A549 treated with Hydrocortisone at 1 μM for 4 hours (cell line): ENCODE data around the gene ZNF597. TPM values are rescaled to one million over a fixed set of nuclear protein-coding genes. Genes with fewer than 3 reads are reported as not detected.

ENCODE experiments used
- total RNA-seq: library from RNA; stranded (reverse); fragments of 200-300 nt; extraction: Qiagen RNA extraction; gene quantifications from 5 replicates; pipeline ENCODE4 v1.2.3, GENCODE V29; 2022

ZNF597 gene, protein sequence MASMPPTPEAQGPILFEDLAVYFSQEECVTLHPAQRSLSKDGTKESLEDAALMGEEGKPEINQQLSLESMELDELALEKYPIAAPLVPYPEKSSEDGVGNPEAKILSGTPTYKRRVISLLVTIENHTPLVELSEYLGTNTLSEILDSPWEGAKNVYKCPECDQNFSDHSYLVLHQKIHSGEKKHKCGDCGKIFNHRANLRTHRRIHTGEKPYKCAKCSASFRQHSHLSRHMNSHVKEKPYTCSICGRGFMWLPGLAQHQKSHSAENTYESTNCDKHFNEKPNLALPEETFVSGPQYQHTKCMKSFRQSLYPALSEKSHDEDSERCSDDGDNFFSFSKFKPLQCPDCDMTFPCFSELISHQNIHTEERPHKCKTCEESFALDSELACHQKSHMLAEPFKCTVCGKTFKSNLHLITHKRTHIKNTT
- total RNA-seq: 0.91 to 1.3 TPM (median 1.1 TPM) in 5 replicates

DNA sequence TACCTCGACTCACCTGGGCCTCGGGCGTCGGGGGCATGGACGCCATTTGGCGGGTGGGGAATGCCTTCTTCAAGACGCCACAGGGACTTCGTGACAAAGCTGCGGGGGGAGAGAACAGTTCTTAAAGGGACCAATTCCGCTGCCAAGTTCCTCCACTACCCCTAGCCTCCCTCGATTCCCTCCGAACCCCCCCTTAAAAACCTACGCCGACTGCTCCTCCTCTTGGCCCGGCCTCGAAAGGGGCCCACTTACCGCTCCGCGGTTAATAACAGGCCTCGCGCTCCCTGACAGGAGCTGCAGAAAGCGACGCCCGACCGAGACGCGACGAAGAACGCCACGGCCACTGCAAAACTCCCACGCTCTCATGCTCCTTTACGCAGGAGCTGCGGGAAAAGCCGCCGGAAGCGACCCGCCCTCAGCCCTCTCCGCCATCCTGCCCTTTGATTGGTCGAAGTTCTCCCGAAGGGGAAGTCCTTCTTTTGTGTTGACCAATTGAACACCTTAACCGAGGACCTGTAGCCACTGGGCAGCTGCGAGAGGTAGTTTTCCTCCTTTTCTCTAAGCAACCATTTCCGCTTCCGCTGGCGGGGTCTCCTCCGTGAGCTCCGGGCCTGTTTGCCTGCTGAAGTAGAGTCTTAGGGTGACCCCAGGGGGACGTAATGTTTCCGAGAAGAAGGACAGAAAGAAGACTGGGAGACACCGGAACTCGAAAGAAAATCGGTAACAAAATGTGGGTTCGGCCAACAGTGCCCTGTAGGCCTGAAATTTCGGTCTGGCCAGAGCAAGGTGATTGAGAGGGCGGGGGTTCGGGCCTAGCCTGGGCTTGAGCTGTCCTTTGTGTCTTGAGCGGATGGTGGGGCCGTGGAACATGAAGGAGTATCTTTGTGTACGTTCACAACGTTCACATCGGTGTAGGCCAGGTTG is at the start of gene ZNF597, which contains the start of gene NAA60:
TSS of gene ZNF597 (minus strand) at position 397 of the 924 bp plus-strand sequence. CDS start at position 46, 351 bp downstream.
TSS of gene NAA60 (plus strand) at position 573 of the 924 bp plus-strand sequence. CDS start 32,548 bp downstream, outside the sequence.

DNA sequence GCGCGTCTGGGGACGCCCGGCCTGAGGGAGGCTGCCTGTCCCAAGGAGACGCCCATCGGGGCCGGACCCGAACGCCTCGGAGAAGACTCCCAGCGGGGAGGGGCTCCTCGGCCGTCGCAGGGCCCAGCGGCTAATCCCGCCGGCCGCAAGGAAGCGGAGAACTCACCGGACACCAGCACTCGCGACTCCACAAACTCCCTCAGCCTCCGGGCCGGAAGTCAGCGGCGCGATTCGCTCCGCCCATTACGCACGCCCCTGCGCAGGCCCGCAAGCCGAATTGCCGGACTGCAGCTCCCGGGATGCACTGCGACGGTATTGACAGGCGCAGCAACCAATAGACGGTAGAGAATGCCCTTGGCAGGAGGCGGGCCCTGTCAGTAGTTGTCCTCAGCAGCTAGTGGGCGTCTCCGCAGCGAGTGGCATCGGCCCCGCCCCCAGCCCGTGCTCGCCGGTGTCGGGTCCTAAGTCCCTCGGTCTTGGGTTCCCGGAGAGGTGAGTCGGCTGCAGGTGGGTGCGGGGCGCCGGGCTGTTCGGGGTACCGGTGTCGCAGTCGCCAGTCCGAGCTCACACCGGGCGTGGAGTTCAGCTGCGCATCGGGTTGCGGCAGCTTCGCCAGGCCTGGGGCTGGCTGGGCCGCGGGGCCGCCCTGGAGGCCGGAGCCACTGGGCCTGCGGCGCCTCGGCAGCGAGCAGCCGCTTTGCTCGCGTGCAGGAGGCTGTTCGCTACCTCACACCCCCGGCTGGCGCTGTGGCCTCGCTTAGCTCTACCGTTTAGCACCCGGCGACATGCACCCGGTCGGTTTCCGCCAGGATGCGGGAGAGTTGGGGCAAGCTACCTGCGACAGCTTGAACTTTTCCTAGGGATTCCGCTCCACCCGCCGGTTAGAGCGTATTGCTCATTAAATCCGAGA is 42.3 kb downstream of the ZNF597 start, which contains the start of the genes ZNF174 and ZSCAN32:
TSS of gene ZNF174 (plus strand) at position 437 of the 910 bp plus-strand sequence. CDS start 790 bp downstream, outside the sequence.
TSS of gene ZSCAN32 (minus strand) at position 226 of the 910 bp plus-strand sequence. CDS start 3,447 bp downstream, outside the sequence.

Other genes starting within 250 kb of the ZNF597 start
- 7.8 to 9.8 TPM (median 8.3 TPM) in 5 replicates for gene ZNF200, start 208.3 kb downstream of the ZNF597 start, total RNA-seq
- 0.02 to 0.09 TPM (median 0.03 TPM) in 3 of 5 replicates, not detected in the others for gene MEFV, start 186.9 kb downstream of the ZNF597 start, total RNA-seq
- gene ZNF263, start 160.0 kb downstream of the ZNF597 start, total RNA-seq: 34.7 to 46.2 TPM (median 35.1 TPM) in 5 replicates
- gene TIGD7, start 138.1 kb downstream of the ZNF597 start, total RNA-seq: 0.79 to 1.5 TPM (median 1.2 TPM) in 5 replicates
- gene ZNF75A, start 138.0 kb downstream of the ZNF597 start, total RNA-seq: 8.4 to 13.0 TPM (median 9.9 TPM) in 5 replicates
- not detected in 5 replicates for gene OR2C1, start 87.6 kb downstream of the ZNF597 start, total RNA-seq
- gene ZSCAN32, start 42.5 kb downstream of the ZNF597 start, total RNA-seq: 11.3 to 21.0 TPM (median 14.1 TPM) in 5 replicates
- 11.5 to 14.2 TPM (median 13.0 TPM) in 5 replicates for gene ZNF174, start 42.3 kb downstream of the ZNF597 start, total RNA-seq
- 48.2 to 53.0 TPM (median 51.5 TPM) in 5 replicates for gene NAA60, start 176 bp upstream of the ZNF597 start, total RNA-seq
- not detected in 5 replicates for gene C16orf90, start 52.0 kb upstream of the ZNF597 start, total RNA-seq
- 17.6 to 19.9 TPM (median 18.9 TPM) in 5 replicates for gene CLUAP1, start 57.5 kb upstream of the ZNF597 start, total RNA-seq
- 0.01 to 0.03 TPM in 2 of 5 replicates, not detected in the others for gene NLRC3, start 133.9 kb upstream of the ZNF597 start, total RNA-seq
- 4.3 to 5.5 TPM (median 4.9 TPM) in 5 replicates for gene SLX4, start 168.1 kb upstream of the ZNF597 start, total RNA-seq
- gene DNASE1, start 211.2 kb upstream of the ZNF597 start, total RNA-seq: 3.1 to 4.4 TPM (median 3.8 TPM) in 5 replicates